ENCODE results near the gene KLF13. TPM values are rescaled to one million over a fixed set of nuclear protein-coding genes. Genes with fewer than 3 reads are reported as not detected.

Gene KLF13
- total and polyA plus RNA-seq, 4 donors = 38.3 to 157 (median 55.2) TPM

- no peak overlapping the region for H3K9ac ChIP-seq (ENCODE audit: insufficient read depth in 1 of 2, low read length in 2 of 2)
- TF ChIP-seq, protein P1, sequence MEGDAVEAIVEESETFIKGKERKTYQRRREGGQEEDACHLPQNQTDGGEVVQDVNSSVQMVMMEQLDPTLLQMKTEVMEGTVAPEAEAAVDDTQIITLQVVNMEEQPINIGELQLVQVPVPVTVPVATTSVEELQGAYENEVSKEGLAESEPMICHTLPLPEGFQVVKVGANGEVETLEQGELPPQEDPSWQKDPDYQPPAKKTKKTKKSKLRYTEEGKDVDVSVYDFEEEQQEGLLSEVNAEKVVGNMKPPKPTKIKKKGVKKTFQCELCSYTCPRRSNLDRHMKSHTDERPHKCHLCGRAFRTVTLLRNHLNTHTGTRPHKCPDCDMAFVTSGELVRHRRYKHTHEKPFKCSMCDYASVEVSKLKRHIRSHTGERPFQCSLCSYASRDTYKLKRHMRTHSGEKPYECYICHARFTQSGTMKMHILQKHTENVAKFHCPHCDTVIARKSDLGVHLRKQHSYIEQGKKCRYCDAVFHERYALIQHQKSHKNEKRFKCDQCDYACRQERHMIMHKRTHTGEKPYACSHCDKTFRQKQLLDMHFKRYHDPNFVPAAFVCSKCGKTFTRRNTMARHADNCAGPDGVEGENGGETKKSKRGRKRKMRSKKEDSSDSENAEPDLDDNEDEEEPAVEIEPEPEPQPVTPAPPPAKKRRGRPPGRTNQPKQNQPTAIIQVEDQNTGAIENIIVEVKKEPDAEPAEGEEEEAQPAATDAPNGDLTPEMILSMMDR (IDR thresholded peaks at IDR 0.05; ENCODE audit: control extremely low read depth, extremely low read depth) = no peak
- 95 to 96% methylated on average over 2 of the region's 2 CpGs for WGBS, 2 donors
- H3K27me3 ChIP-seq (ENCODE audit: control insufficient read depth in 3 of 3, insufficient read depth in 3 of 3, low read length in 2 of 3) = no peaks in the 10 kb centered on the region
- H3K4me1 ChIP-seq (ENCODE audit: control insufficient read depth in 5 of 5, insufficient read depth in 5 of 5, low read length in 5 of 5) = peaks cover 0 to 13% (median 2%) of the 10 kb centered on the region in 5 donors
- no peak overlapping the region for H3K27ac ChIP-seq (ENCODE audit: low read depth in 1 of 2, low read length in 1 of 2)
- H3K9me3 ChIP-seq (ENCODE audit: control insufficient read depth in 4 of 4, insufficient read depth in 3 of 4, low read length in 3 of 4) = no peaks in the 10 kb centered on the region
- H3K36me3 ChIP-seq (ENCODE audit: control insufficient read depth in 4 of 4, insufficient read depth in 4 of 4, low read length in 4 of 4) = no peaks in the 10 kb centered on the region
- no peak for ATAC-seq (ENCODE audit: insufficient read depth, low FRiP score)
- no peak overlapping the region for H3K4me3 ChIP-seq
- no peak for DNase-seq
Measured at GRCh38 chr15:31321418-31321817, 5.2 kb upstream of the KLF13 start.

GRCh38 chr15:31322504-31322903, 4.1 kb upstream of the KLF13 start:
- H3K27ac ChIP-seq (ENCODE audit: low read depth in 1 of 2, low read length in 1 of 2) = no peak overlapping the region
- peaks cover 0 to under 1% (median 0%) of the 10 kb centered on the region in 4 donors for H3K9me3 ChIP-seq (ENCODE audit: control insufficient read depth in 4 of 4, insufficient read depth in 3 of 4, low read length in 3 of 4)
- no peak for DNase-seq
- WGBS, 2 donors = 78% methylated on average over 6 of the region's 6 CpGs
- TF ChIP-seq, protein P1 (IDR thresholded peaks at IDR 0.05; ENCODE audit: control extremely low read depth, extremely low read depth) = no peak
- H3K4me3 ChIP-seq = no peak overlapping the region
- H3K4me1 ChIP-seq (ENCODE audit: control insufficient read depth in 5 of 5, insufficient read depth in 5 of 5, low read length in 5 of 5) = peaks cover 0 to 13% (median 2%) of the 10 kb centered on the region in 5 donors
- no peaks in the 10 kb centered on the region for H3K36me3 ChIP-seq (ENCODE audit: control insufficient read depth in 4 of 4, insufficient read depth in 4 of 4, low read length in 4 of 4)
- ATAC-seq (ENCODE audit: insufficient read depth, low FRiP score) = no peak
- H3K27me3 ChIP-seq (ENCODE audit: control insufficient read depth in 3 of 3, insufficient read depth in 3 of 3, low read length in 2 of 3) = no peaks in the 10 kb centered on the region
- no peak overlapping the region for H3K9ac ChIP-seq (ENCODE audit: insufficient read depth in 1 of 2, low read length in 2 of 2)

DNA sequence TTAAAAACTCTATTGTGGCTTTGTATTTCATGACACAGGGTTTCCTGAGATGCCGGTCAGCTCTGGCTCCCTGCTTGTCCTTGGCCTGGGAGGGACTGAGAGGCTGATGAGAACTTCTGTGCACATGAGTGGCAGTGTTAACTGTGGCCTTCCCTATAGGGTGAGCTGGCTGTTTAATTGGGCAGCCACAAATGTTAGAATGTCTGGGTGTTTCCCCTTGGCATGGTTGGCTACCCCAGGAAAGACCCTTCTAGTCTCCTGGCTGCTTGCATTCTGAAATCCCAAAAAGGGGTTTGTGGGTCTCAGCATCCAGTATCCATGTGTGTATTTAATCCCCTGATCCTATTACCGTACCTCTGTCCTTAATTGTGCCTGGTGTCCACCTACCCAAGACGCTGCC, 3.0 kb upstream of the KLF13 start:
- Histone ChIP-seq H3K27me3 (ENCODE audit: control insufficient read depth in 3 of 3, insufficient read depth in 3 of 3, low read length in 2 of 3) (no peaks in the 10 kb centered on the region), H3K9ac (ENCODE audit: insufficient read depth in 1 of 2, low read length in 2 of 2) (no peak overlapping the region), H3K4me1 (ENCODE audit: control insufficient read depth in 5 of 5, insufficient read depth in 5 of 5, low read length in 5 of 5) (peaks cover 0 to 10% (median 2%) of the 10 kb centered on the region in 5 donors), H3K27ac (ENCODE audit: low read depth in 1 of 2, low read length in 1 of 2) (no peak overlapping the region), H3K36me3 (ENCODE audit: control insufficient read depth in 4 of 4, insufficient read depth in 4 of 4, low read length in 4 of 4) (no peaks in the 10 kb centered on the region), H3K4me3 (no peak overlapping the region), H3K9me3 (ENCODE audit: control insufficient read depth in 4 of 4, insufficient read depth in 3 of 4, low read length in 3 of 4) (peaks cover 0 to 2% (median 0%) of the 10 kb centered on the region in 4 donors)
- TF ChIP-seq, protein P1 (IDR thresholded peaks at IDR 0.05; ENCODE audit: control extremely low read depth, extremely low read depth) = no peak
- ATAC-seq (ENCODE audit: insufficient read depth, low FRiP score) (no peak), DNase-seq (no peak)
- 70 to 82% methylated on average over 3 of the region's 3 CpGs for WGBS, 2 donors

DNA sequence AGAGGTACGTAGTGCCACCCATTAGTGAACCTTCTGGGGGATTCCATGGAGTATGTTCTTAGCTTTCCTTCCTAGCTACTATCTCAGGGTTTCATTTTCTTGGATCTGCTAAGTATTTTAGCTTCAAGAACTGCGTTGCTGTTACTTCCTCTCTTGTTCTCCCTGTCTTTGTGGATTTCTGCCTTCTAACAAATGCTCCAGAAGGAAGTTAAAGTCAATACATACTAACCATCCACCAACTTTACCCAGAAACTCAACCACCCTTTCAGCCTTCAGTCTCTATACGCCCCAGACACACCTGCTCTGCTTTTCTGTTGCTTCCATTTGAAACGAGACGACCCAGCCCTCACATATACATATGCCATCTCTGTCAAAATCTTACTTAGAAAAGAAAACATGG, 2.4 kb upstream of the KLF13 start:
- Histone ChIP-seq H3K4me3 (no peak overlapping the region), H3K36me3 (ENCODE audit: control insufficient read depth in 4 of 4, insufficient read depth in 4 of 4, low read length in 4 of 4) (no peaks in the 10 kb centered on the region), H3K27me3 (ENCODE audit: control insufficient read depth in 3 of 3, insufficient read depth in 3 of 3, low read length in 2 of 3) (no peaks in the 10 kb centered on the region), H3K27ac (ENCODE audit: low read depth in 1 of 2, low read length in 1 of 2) (no peak overlapping the region), H3K4me1 (ENCODE audit: control insufficient read depth in 5 of 5, insufficient read depth in 5 of 5, low read length in 5 of 5) (peaks cover 0 to 14% (median 5%) of the 10 kb centered on the region in 5 donors), H3K9me3 (ENCODE audit: control insufficient read depth in 4 of 4, insufficient read depth in 3 of 4, low read length in 3 of 4) (peaks cover 0 to 2% (median 0%) of the 10 kb centered on the region in 4 donors), H3K9ac (ENCODE audit: insufficient read depth in 1 of 2, low read length in 2 of 2) (no peak overlapping the region)
- TF ChIP-seq, protein P1 (IDR thresholded peaks at IDR 0.05; ENCODE audit: control extremely low read depth, extremely low read depth) = no peak
- WGBS, 2 donors = 35 to 62% methylated on average over 5 of the region's 5 CpGs
- ATAC-seq (ENCODE audit: insufficient read depth, low FRiP score) (no peak), DNase-seq (no peak)
